Motor neuron (in vitro differentiated cells): Measurements from ENCODE around the gene CACNA2D2. TPM values are rescaled to one million over a fixed set of nuclear protein-coding genes. Genes with fewer than 3 reads are reported as not detected.
"Not testable (repeated sequence)": the region's sequence is repeated elsewhere in the genome, so short reads cannot be mapped to it uniquely, and the experiment has no call there.

Experiments used
- ATAC-seq, 8 experiments: fragments of 200-7000 bp; cut with Tn5 transposase; replicated peaks in 6 of 8; 2 replicates each; pipeline ENCODE4 v1.8.0; 2021; ENCODE audit warnings: mild to moderate bottlenecking in 8 of 8, moderate library complexity in 8 of 8
- H3K27ac ChIP-seq, 2 donors: fragments of 250-450 bp; sonication (Bioruptor Pico); 2 replicates each; pipeline ENCODE4 v1.9.0; 2021; ENCODE audit warnings: antibody characterized with exemption in 2 of 2, mild to moderate bottlenecking in 2 of 2, moderate library complexity in 1 of 2
- H3K4me1 ChIP-seq, 2 donors: fragments of 250-450 bp; sonication (Bioruptor Pico); replicated peaks in 1 of 2; 2 replicates each; pipeline ENCODE4 v1.6.1; 2021; ENCODE audit warnings: antibody characterized with exemption in 2 of 2, mild to moderate bottlenecking in 2 of 2, moderate library complexity in 1 of 2
- H3K4me3 ChIP-seq, 5 donors: fragments of 250-450 bp; sonication (Bioruptor Pico); 2 replicates each; pipeline ENCODE4 v1.9.0; 2021; ENCODE audit warnings: antibody characterized with exemption in 5 of 5, mild to moderate bottlenecking in 5 of 5, moderate library complexity in 4 of 5
- WGBS, 10 experiments: fragments of 450-650 bp; shearing (Covaris generic); methylation state at CpG; one replicate each; pipeline ENCODE4 v1.0.0; 2022; 5-methylcytosine and 5-hydroxymethylcytosine counted together
- in situ Hi-C, 9 experiments: fragments of 400-800 bp; cut with MboI; loops; one replicate each; pipeline ENCODE4 v1.15.0; 2021; ENCODE audit warnings: low sequenced_read_pairs in 9 of 9, low pct_unique_long_range_greater_than_20kb in 2 of 9; ENCODE audit not compliant: unreplicated experiment in 9 of 9
- total RNA-seq, 8 experiments: library from RNA; unstranded; fragments of 300-600 nt; gene quantifications; 2 replicates each; pipeline versions ENCODE4 v1.2.3 to v1.2.4, GENCODE V29; 2022

CACNA2D2 gene
- total RNA-seq, 8 experiments from 2014 or later: 1.7 to 8.5 (median 7.2) TPM

GRCh38 chr3:50524746-50525145 lies 21.3 kb upstream of the CACNA2D2 start:
- WGBS, 10 experiments: 50 to 94% (median 65%) methylated on average over 2 to 4 of the region's 5 CpGs; no CpG with 5 or more reads in 6 of the 10 experiments
- H3K4me3 ChIP-seq: no peak overlapping the region
- ATAC-seq: peak in 2 of 8 experiments; percentile 2
- in situ Hi-C loops: loop anchor here in 3 of 9 experiments (25.0 kb wide), 1 partner anchor 87 kb away; no protein-coding TSS in a partner anchor
- H3K4me1 ChIP-seq: peaks cover 55 to 66% of the 10 kb centered on the region in 2 donors
- H3K27ac ChIP-seq: no peak overlapping the region

DNA sequence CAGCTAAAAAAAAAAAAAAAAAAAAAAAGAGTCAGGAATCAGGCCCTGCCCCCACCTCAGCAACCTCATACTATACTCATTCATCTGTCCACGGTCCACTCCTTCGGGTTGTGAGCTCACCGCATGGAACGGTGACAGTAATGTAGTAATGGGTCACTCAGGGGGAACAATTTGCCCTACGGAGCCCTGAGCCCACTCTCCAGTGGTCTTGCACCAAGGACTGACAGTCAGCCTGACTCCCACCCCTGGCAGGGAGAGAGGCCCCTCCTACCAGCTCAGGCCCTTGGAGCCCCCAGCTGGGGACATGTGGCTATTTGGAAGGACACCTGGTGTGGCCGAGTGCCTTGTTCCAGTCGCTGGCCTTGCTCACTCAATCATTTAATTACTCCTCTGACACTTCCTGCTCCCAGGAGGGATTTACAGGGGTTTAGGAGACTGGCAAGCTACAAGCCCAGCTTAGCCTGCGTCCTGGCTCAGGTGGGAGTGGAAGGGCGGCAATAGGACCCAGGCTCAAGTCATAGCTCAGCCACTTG lies 19.9 kb upstream of the CACNA2D2 start:
- H3K27ac ChIP-seq: no peak overlapping the region
- peaks cover 63 to 68% of the 10 kb centered on the region in 2 donors for H3K4me1 ChIP-seq
- no peak overlapping the region for H3K4me3 ChIP-seq
- in situ Hi-C loops: no loop called here
- peak in 5 of 8 experiments; percentile 59 to 79 (median 75) for ATAC-seq
- 29 to 52% (median 46%) methylated on average over 2 to 5 of the region's 9 CpGs; no CpG with 5 or more reads in 6 of the 10 experiments for WGBS, 10 experiments

DNA sequence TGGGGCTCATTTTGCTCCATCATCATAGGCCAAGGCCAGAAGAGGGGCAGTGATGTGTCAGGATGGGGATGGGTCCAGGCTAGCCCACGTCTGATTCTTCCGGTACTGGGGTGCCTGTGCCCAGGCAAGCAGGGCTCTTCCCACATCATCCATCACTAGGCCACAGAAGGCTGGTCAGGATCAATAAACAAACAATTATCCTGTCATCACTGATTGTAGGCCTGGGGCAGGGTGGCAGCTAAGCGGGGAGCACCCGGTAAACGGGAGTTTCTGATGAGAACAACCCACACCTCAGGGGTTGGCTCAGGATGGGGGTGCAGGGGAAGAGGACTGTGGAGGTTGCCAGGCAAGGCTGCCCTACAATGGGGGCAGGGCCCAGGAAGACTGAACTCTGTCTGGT lies 18.1 kb upstream of the CACNA2D2 start:
- peaks cover 81 to 86% of the 10 kb centered on the region in 2 donors for H3K4me1 ChIP-seq
- WGBS, 10 experiments: no CpG with 5 or more reads among the region's 5 CpGs
- no peak overlapping the region for H3K4me3 ChIP-seq
- in situ Hi-C loops: no loop called here
- ATAC-seq: no peak
- H3K27ac ChIP-seq: no peak overlapping the region

DNA sequence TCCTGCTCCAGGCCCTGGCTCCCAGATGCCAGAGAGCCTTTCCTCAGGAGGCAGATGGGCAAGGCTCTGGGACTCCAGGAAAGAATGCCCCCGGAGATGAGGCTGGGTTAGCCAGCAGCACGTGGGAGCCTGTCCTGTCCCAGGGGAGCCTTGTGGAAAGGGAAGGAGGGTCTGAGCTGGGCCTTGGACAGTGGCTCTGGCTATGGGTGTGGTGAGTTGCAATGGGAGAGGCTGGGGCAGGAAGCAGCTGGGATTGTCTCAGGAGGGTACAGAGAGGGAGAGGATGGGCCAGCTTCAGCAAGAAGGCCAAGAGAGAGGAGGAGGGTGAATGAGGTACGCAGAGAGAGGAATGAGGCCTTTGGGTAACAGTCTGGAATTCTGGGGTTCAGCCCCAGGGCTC lies 17.4 kb upstream of the CACNA2D2 start:
- in situ Hi-C loops: no loop called here
- H3K27ac ChIP-seq: no peak overlapping the region
- ATAC-seq: peak in 2 of 8 experiments; percentile 4 to 22
- no peak overlapping the region for H3K4me3 ChIP-seq
- 57 to 100% (median 70%) methylated on average over 1 to 3 of the region's 3 CpGs; no CpG with 5 or more reads in 6 of the 10 experiments for WGBS, 10 experiments
- peaks cover 84 to 89% of the 10 kb centered on the region in 2 donors for H3K4me1 ChIP-seq

- in situ Hi-C loops: no loop called here
- peaks cover 84 to 89% of the 10 kb centered on the region in 2 donors for H3K4me1 ChIP-seq
- 0 to 40% (median 18%) methylated on average over 1 to 5 of the region's 7 CpGs; no CpG with 5 or more reads in 3 of the 10 experiments for WGBS, 10 experiments
Measured at GRCh38 chr3:50519471-50520089, 16.1 kb upstream of the CACNA2D2 start.

DNA sequence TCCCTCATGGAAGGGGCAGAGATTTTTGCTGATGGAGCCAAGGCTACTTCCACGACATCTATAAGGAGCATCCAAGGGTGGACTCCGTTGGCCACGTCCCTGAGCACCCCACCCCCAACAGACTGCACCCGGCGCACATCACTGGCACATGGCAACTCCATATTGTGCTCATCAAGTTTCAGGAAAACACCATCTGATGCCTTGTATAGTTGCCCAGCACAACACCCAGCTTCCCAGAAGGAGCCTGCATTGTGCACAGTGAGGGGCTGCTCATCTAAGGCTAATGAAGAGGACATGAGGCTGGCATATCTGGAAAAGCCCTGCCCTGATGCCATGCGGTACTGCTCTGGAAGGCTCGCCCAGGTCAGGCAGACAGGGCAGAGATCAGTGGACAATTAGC lies 15.0 kb upstream of the CACNA2D2 start:
- no peak overlapping the region for H3K4me3 ChIP-seq
- no peak for ATAC-seq
- 17 to 100% (median 90%) methylated on average over 1 to 7 of the region's 7 CpGs; no CpG with 5 or more reads in 4 of the 10 experiments for WGBS, 10 experiments
- H3K4me1 ChIP-seq: peaks cover 84 to 89% of the 10 kb centered on the region in 2 donors
- in situ Hi-C loops: no loop called here
- H3K27ac ChIP-seq: no peak overlapping the region

More at GRCh38 chr3:50519471-50520089, 16.1 kb upstream of the CACNA2D2 start:
- no peak overlapping the region for H3K27ac ChIP-seq
- no peak overlapping the region for H3K4me3 ChIP-seq
- peak in 3 of 8 experiments; percentile 10 to 47 (median 22) for ATAC-seq

DNA sequence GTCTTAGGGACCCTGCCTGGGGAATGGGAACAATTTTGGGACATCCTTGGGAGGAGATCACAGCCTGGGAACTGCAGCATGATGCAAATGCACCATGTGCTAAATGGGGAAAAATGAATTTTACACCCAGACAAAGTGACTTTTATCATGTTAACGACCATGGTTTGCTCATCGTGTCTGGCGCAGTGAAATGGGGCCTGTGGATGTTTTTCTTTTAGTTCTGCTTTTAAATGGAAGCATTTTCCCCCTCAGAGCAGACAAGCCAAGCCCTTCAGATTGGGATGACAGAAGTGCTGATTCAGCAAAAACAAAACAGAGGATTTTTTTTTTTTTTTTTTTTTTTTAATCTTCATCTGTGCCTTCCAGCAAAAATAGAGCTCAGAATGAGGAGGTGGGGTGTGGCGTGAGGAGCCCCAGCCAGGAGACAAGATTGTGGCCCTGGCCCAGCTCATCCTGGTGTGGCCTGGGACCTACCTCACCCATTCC lies 14.3 kb upstream of the CACNA2D2 start:
- H3K4me1 ChIP-seq: peaks cover 78 to 82% of the 10 kb centered on the region in 2 donors
- H3K4me3 ChIP-seq: no peak overlapping the region
- ATAC-seq: no peak
- 30 to 93% (median 60%) methylated on average over 1 to 4 of the region's 4 CpGs; no CpG with 5 or more reads in 3 of the 10 experiments for WGBS, 10 experiments
- peak overlapping the region in 1 of 2 donors; percentile 9 for H3K27ac ChIP-seq
- in situ Hi-C loops: no loop called here

- in situ Hi-C loops: no loop called here
- Histone ChIP-seq H3K4me3 (peak overlapping the region in 1 of 5 donors; percentile 10), H3K4me1 (peaks cover 65 to 69% of the 10 kb centered on the region in 2 donors), H3K27ac (peak overlapping the region; percentile 37 to 68)
- WGBS, 10 experiments: 58 to 100% (median 83%) methylated on average over 1 to 2 of the region's 4 CpGs; no CpG with 5 or more reads in 7 of the 10 experiments
- peak; percentile 3 to 50 (median 42) for ATAC-seq
Measured at GRCh38 chr3:50516440-50516871, 13.0 kb upstream of the CACNA2D2 start.

- 0 to 40% (median 0%) methylated on average over 1 to 7 of the region's 22 CpGs; no CpG with 5 or more reads in 3 of the 10 experiments for WGBS, 10 experiments
- H3K27ac ChIP-seq: peak overlapping the region; percentile 37 to 68
- peak overlapping the region in 3 of 5 donors; percentile 3 to 10 (median 4) for H3K4me3 ChIP-seq
- peak; percentile 67 to 93 (median 90) for ATAC-seq
- H3K4me1 ChIP-seq: peaks cover 58 to 63% of the 10 kb centered on the region in 2 donors
- in situ Hi-C loops: no loop called here
Measured at GRCh38 chr3:50515565-50516439, 12.4 kb upstream of the CACNA2D2 start.

DNA sequence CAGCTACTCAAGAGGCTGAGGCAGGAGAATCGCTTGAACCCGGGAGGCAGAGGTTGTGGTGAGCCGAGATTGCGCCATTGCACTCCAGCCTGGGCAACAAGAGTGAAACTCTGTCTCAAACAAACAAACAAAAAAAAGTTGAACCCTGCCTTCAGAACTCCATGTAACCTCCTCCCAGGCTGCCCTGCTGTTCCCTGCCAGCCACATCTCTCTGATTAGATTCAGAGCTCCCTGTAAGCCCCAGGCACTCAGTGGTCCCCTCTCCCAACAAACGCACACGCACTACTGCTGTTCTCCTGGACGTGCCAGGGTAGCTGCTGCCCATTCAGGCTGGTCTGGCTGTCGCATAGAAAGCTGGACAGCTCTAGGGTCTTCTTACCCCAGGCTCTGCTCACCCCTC lies 9.5 kb upstream of the CACNA2D2 start:
- peaks cover 36 to 40% of the 10 kb centered on the region in 2 donors for H3K4me1 ChIP-seq
- 73 to 100% (median 80%) methylated on average over 1 to 3 of the region's 8 CpGs; no CpG with 5 or more reads in 5 of the 10 experiments for WGBS, 10 experiments
- in situ Hi-C loops, H3K4me3 ChIP-seq, ATAC-seq, H3K27ac ChIP-seq: not testable (repeated sequence)

- WGBS, 10 experiments: 33 to 100% (median 100%) methylated on average over 1 to 2 of the region's 3 CpGs; no CpG with 5 or more reads in 5 of the 10 experiments
Measured at GRCh38 chr3:50512131-50512530, 8.7 kb upstream of the CACNA2D2 start.

DNA sequence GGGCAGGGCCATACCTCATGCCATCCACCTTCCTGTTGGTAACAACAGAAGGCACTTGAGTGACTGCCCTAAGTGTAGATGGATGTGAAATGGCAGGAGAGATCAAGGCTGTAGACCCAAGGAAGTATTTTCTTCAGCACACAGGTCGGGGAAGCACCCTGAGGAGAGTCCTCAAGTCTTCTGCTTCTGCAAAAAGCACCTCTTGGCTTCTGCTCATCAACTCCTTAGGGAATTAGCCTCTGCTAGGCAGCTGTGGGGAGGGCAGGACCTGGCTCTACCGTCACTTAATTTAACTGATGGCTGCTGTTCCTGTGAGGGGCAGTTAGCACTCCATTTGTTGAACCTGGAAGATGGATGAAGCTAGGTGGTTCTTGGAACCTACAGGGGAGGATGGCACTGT lies 6.9 kb upstream of the CACNA2D2 start:
- in situ Hi-C loops: no loop called here
- no peak for ATAC-seq
- no peak overlapping the region for H3K27ac ChIP-seq
- peaks cover 11 to 14% of the 10 kb centered on the region in 2 donors for H3K4me1 ChIP-seq
- WGBS, 10 experiments: 40 to 83% (median 60%) methylated on average over 1 to 2 of the region's 2 CpGs; no CpG with 5 or more reads in 7 of the 10 experiments
- H3K4me3 ChIP-seq: no peak overlapping the region

More at GRCh38 chr3:50512131-50512530, 8.7 kb upstream of the CACNA2D2 start:
- Histone ChIP-seq H3K4me1 (peaks cover 28 to 32% of the 10 kb centered on the region in 2 donors), H3K27ac (no peak overlapping the region), H3K4me3 (no peak overlapping the region)
- no peak for ATAC-seq
- in situ Hi-C loops: no loop called here
